A204.1 (cell line): Measurements from ENCODE around the gene ABCC5.

Source experiments
- FAIRE-seq: peaks from 2 replicates; lab custom pipeline; 2012; peaks lifted over from hg19 to GRCh38; lab: Jason Lieb, UNC

Gene ABCC5

GRCh38 chr3:183920416-183920815 lies 97.3 kb downstream of the ABCC5 start:
- FAIRE-seq: no peak

DNA sequence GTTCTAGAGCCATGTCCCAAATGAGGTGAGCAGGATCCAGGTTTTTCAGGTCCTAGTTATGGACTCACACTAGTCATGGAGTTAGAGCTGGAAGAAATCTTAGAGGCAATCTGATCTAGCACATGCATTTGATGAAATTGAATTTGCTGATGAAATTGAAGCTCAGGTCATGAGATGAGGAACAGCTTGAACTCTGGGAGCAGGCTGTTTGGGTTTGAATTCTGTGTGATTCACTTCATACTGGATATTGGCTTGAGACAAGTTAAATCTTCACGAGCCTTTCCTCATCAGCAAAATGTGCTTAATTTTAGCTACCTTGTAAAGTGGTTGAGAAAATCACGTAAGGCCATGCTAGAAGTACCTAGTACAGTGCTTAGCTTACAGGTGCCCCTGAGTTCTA lies 99.5 kb downstream of the ABCC5 start:
- no peak for FAIRE-seq

DNA sequence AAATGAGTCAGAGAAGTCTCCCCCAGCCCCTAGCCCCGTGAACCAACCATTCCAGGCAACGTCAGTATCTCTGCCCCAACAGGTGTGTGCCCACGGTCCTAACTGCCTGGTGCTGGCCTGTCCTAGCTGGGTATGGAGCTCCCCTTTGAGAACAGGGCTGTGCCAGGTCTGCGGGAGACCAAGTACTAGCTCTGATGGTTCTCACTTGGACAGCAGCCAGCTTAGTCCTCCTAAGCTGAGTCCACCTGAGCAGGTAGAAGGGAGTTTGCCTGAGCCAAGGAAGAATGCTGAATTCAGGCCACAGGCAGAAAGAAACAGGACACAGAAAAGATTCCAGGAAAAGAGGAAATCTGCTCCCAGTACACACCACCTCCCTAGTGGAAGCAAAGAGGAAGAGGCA lies 99.9 kb downstream of the ABCC5 start:
- FAIRE-seq: no peak

GRCh38 chr3:183914856-183915255 lies 102.8 kb downstream of the ABCC5 start:
- FAIRE-seq: no peak

DNA sequence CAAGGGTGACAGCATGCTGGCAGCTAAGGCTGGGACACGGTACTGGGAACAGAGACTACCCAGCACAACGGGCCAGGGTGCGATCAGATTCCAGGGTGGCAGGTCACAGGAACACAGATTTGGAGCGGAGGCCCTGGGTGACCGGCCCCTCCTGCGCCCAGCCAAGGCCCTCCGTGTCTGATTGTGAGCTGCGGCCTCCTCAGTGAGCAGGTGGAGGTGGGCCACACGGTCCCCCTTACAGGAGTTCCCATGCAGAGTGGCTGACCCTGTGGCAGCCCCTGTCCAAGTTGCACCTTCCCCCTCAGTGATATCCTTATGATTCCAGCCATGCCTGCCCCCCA lies 104.1 kb downstream of the ABCC5 start:
- FAIRE-seq: no peak

GRCh38 chr3:183912895-183913579 lies 104.6 kb downstream of the ABCC5 start:
- FAIRE-seq: no peak

DNA sequence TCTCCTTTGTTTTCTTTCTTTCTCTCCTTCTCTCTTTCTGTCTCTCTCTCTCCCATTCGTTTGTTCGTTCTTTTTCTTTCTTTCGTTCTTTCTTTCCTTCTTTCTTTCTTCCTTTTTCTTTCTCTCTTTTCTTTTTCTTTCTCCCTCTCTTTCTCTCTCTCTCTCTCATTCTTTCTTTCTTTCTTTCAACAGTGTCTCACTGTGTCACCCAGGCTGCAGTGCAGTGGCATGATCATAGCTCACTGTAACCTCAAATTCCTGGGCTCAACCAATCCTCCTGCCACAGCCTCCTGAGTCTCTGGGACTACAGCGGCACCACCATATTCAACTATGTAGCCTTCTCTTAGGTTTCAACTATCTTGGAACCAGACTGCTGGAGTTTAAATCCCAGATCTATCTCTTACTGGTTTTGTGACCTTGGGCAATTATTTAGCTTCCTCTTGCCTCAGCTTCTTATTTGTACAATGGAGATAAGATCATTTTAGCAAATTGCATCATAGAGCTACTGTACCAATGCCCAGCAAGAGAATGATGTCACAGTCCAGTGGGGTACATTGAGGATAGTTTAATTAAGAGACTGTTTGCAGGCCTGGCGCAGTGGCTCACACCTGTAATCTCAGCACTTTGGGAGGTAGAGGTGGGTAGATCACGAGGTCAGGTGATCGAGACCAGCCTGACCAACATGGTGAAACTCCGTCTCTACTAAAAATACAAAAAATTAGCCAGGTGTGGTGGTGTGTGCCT lies 105.7 kb downstream of the ABCC5 start:
- FAIRE-seq: no peak

- no peak for FAIRE-seq
These were observed 106.6 kb downstream of the ABCC5 start for GRCh38 chr3:183911087-183911486.

DNA sequence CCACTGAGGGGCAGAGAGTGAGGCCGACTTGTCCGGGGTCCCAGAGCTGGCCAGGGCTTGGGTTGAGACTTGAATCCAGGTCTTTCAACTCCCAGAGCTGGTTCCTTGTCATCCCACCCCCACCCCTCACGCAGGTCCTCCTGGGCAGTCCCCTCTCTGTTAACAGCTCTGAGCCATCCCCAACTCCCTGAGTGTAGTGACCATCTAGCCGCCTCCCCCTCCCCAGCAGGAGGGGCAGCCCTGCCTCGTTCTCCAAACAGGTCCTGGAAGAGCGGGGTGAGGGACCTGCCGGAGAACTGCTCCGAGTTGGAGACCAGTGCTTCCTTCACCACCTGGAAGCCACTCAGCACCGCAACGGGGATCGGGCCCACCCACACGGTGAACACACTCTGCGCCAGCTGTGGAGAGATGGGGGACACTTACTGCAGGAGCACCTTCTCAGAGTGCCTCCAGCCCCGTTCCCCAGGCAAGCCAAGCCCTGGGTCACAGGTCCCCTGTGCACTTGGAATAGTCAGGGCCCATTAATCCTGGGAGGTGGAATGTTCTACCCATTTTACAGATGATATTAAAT lies 108.6 kb downstream of the ABCC5 start:
- FAIRE-seq: no peak

GRCh38 chr3:183907911-183908331 lies 109.8 kb downstream of the ABCC5 start:
- FAIRE-seq: no peak

DNA sequence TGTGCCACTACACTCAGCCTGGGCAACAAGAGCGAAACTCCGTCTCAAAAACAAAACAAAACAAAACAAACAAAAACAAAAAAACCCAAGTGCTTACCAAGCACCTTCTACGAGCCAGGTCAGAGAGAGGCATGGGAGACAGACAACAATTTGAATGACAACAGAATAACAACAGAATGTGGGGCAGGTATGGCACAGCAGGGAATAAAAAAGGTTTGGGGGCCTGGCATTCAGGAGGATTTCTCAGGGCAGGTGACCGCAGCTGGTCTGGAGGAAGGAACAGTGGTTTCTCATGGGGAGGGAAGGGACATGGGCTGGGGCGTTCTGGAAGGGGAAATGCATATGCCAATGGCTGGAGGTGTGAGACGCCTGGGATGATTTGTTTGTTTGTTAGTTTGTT lies 110.5 kb downstream of the ABCC5 start:
- no peak for FAIRE-seq

GRCh38 chr3:183906234-183906921 lies 111.3 kb downstream of the ABCC5 start:
- FAIRE-seq: no peak

DNA sequence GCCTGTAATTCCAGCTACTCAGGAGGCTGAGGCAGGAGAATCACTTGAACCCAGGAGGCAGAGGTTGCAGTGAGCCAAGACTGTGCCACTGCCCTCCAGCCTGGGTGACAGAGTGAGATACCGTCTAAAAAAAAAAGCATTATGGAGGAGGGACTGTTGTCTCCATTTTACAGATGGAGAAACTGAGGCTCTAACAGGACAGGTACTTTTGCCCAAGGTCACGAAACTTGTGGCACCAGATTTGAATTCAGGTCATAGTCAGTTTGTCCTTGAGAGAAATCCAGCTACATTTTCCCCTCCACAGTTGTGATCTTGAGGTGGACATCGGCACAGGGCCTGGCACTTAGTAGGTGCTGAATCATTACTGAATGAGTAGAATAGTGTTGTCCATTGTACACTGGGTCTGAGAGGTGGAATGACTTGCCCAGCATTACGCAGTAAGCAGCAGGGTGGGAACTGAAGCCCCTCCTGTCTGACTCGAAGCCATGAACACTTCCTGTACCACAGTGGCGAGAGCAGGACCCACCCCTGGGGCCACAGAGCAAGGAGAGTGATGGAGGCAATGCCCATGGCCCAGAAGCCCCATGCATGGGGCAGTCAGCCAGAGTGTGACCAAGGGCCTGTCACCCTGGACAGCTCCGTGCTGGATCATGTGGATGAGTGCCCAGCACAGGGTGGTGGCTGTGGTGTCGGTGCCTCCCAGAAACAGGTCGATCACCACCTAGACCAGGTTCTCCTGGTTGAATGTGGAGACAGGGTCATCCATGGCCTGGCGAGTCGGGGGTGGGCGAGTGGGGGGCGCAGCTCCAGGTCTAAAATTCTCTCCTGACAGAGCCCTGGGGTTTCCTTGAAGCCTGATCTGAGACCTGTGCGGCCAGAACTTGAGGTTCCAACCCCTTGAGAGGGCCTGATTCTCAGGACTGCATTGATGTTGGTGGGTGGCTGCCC lies 112.6 kb downstream of the ABCC5 start:
- no peak for FAIRE-seq

DNA sequence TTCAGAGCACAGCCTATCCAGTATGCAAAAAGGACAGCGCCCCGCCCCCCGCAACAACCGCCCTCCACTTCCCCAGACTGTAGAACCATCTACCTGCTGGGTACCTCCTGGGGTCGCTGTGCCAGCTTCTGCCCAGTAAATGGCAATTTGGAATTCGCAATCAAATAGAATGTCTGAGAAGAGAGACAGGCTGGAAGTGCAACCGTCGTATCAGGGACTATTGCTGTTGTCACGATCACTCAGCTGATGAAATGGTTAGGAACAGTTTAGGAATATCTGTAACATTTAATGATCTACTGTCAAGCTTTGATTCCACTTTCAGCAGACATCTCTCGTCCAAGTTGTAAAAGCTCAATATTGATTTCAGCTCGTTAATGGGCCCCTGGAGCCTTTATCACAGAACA lies 119.7 kb downstream of the ABCC5 start:
- FAIRE-seq: no peak

- no peak for FAIRE-seq
These were observed 120.1 kb downstream of the ABCC5 start for GRCh38 chr3:183897606-183898005.

- FAIRE-seq: no peak
These were observed 121.1 kb downstream of the ABCC5 start for GRCh38 chr3:183896610-183897009.

GRCh38 chr3:183896184-183896583 lies 121.5 kb downstream of the ABCC5 start:
- no peak for FAIRE-seq

GRCh38 chr3:183895774-183896173 lies 121.9 kb downstream of the ABCC5 start:
- FAIRE-seq: no peak

DNA sequence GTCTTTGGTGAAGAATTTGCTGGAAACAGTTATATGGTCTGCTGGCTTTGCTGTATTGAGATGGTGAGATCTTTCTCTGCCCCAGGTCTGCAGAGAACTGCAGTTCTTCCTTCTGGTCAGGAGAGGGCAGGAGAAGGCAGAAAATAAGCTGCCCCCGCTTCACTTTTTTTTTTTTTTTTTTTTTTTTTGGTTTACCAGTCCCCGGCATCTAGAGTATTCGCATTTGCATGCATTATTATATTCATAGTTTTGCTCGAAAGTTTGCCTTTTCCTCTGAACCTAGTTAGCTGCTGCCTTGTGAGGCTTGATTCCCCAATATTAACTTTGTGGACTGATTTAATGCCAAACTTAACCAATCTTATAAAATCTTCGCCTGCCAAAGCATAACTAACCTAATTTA lies 122.4 kb downstream of the ABCC5 start:
- FAIRE-seq: peak; percentile 91

DNA sequence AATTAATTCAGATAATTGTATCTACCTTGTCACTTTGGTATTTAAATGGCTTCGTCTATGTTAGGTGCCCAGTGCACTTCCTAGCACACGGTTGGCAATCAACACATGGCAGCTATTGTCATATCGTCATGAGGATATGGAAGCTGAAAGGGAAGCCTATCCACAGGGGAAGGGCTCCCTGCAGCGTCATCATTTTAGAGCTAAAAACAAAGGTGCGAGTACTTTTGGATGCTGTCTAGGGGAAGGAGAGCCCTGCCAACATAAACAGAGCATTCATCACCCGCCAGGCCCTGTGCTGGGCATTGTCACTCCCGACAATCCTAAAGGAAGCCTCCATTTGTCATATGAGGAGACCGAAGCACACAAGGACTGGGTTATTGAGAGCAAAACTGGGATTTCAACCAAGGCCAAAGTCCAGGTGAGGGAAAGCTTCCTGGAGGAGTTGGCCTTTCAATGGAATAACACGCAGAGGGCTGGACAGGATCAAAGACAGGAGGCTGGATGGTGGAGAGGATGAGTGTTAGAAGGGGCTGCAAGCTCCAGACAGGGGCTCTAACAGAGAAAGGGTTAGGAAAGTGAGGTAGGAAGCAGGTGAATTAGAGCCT lies 125.0 kb downstream of the ABCC5 start:
- no peak for FAIRE-seq

DNA sequence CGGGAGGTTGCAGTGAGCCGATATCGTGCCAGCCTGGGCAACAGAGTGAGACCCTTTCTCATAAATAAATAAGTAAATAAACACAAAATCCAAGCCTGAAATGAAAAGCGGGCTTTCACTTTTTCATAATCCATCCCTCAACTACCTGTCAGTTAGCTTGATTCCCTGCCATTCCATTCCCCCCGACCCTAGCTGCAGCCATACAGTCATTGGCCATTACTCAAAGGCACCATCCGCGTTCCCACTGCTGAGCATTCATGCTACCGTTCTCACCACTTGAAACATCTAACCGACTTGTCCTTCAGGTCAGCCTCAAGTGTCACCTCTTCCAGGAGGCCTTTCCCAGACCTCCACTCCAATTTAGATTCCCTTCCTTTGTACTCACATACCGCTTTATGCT lies 131.9 kb downstream of the ABCC5 start:
- no peak for FAIRE-seq
